Measurements from ENCODE around the gene ENO3.

GRCh38 chr17:4938069-4938491 is 12.8 kb upstream of the ENO3 start:
- TF ChIP-seq CTCF (IDR thresholded peaks at IDR 0.05 in 4 of 5, conservative IDR thresholded peaks at IDR 0.05 in 1 of 5): no peak
- TF ChIP-seq POLR2A (IDR thresholded peaks at IDR 0.05): no peak

All from gastrocnemius medialis (tissue), 4 donors.